Peyer's patch (tissue), 4 donors: Measurements from ENCODE around the gene HIVEP2. TPM values are rescaled to one million over a fixed set of nuclear protein-coding genes. Genes with fewer than 3 reads are reported as not detected.
A peak's percentile ranks its signal among the peaks of the same experiment; 100 is the strongest.

Source experiments
- DNase-seq, 3 donors: peaks; one replicate each; pipeline ENCODE4 v3.0.0-alpha.2; 2017 to 2019
- H3K27ac ChIP-seq, 4 donors: fragments of 200-600 bp; sonication (generic); one replicate each; pipeline ENCODE4 v1.5.1; 2016 to 2019
- H3K27me3 ChIP-seq, 2 donors: fragments of 200-600 bp; sonication (generic); one replicate each; pipeline ENCODE4 v1.5.1; 2019
- H3K36me3 ChIP-seq, 3 donors: fragments of 200-600 bp; sonication (generic); one replicate each; pipeline ENCODE4 v1.5.1; 2016 to 2019
- H3K4me1 ChIP-seq, 4 donors: fragments of 200-600 bp; sonication (generic); one replicate each; pipeline ENCODE4 v1.5.1; 2016 to 2019
- H3K4me3 ChIP-seq, 4 donors: fragments of 200-600 bp; sonication (generic); 1 replicate in 3 of 4; 2 replicates in 1 of 4; pipeline ENCODE4 v1.5.1; 2016 to 2019; ENCODE audit warnings: mild to moderate bottlenecking in 1 of 4
- H3K9me3 ChIP-seq, 4 donors: fragments of 200-600 bp; sonication (generic); one replicate each; pipeline ENCODE4 v1.5.1; 2016 to 2019; ENCODE audit warnings: mild to moderate bottlenecking in 1 of 4
- CTCF ChIP-seq, 6 experiments: fragments of 450-650 bp in 4 of 6; fragments of 200-600 bp in 2 of 6; sonication (generic) in 1 of 6; IDR thresholded peaks; one replicate each; pipeline ENCODE4 v1.5.1; 2017 to 2019; ENCODE audit warnings: antibody characterized with exemption in 6 of 6, mild to moderate bottlenecking in 3 of 6, moderate library complexity in 1 of 6
- POLR2A ChIP-seq, 2 donors: fragments of 450-650 bp; IDR thresholded peaks; one replicate each; pipeline ENCODE4 v1.5.1; 2017; ENCODE audit warnings: antibody characterized with exemption in 2 of 2, mild to moderate bottlenecking in 2 of 2, moderate library complexity in 2 of 2
- total RNA-seq, 4 donors: library from RNA; depleted of rRNA; stranded (reverse); fragments of >200 nt; gene quantifications; one replicate each; pipeline ENCODE4 v1.1.0, GENCODE V29; 2016

HIVEP2 gene
- total RNA-seq, 4 donors from 2014 or later = 14.4 to 35.5 (median 19.5) TPM

GRCh38 chr6:142926494-142927270, 18.3 kb downstream of the HIVEP2 start:
- TF ChIP-seq CTCF (IDR thresholded peaks at IDR 0.05) (peak in 1 of 6 experiments; percentile 14), POLR2A (IDR thresholded peaks at IDR 0.05) (peak; percentile 76 to 91)
- no peaks in the 10 kb centered on the region for H3K27me3 ChIP-seq

GRCh38 chr6:142926177-142926493, 18.8 kb downstream of the HIVEP2 start:
- DNase-seq = no peak
- Histone ChIP-seq H3K4me1 (peaks cover 0 to 12% (median 3%) of the 10 kb centered on the region in 4 donors), H3K9me3 (no peaks in the 10 kb centered on the region), H3K27ac (peak overlapping the region; percentile 93 to 99 (median 96)), H3K36me3 (no peaks in the 10 kb centered on the region), H3K27me3 (no peaks in the 10 kb centered on the region), H3K4me3 (peak overlapping the region; percentile 62 to 86 (median 74))
- TF ChIP-seq POLR2A (IDR thresholded peaks at IDR 0.05) (no peak), CTCF (IDR thresholded peaks at IDR 0.05) (no peak)

More at GRCh38 chr6:142926494-142927270, 18.3 kb downstream of the HIVEP2 start:
- no peaks in the 10 kb centered on the region for H3K36me3 ChIP-seq
- H3K27ac ChIP-seq = peak overlapping the region; percentile 93 to 99 (median 96)
- H3K4me3 ChIP-seq = peak overlapping the region; percentile 62 to 86 (median 74)
- peaks cover 0 to 12% (median 3%) of the 10 kb centered on the region in 4 donors for H3K4me1 ChIP-seq
- DNase-seq = peak; percentile 91 to 95 (median 93)
- no peaks in the 10 kb centered on the region for H3K9me3 ChIP-seq

GRCh38 chr6:142925575-142926110, 19.3 kb downstream of the HIVEP2 start:
- Histone ChIP-seq H3K4me3 (no peak overlapping the region), H3K27me3 (no peaks in the 10 kb centered on the region), H3K36me3 (no peaks in the 10 kb centered on the region), H3K27ac (peak overlapping the region in 3 of 4 donors; percentile 93 to 99 (median 97)), H3K9me3 (no peaks in the 10 kb centered on the region), H3K4me1 (peaks cover 0 to 12% (median 3%) of the 10 kb centered on the region in 4 donors)
- TF ChIP-seq POLR2A (IDR thresholded peaks at IDR 0.05) (peak; percentile 10 to 29), CTCF (IDR thresholded peaks at IDR 0.05) (no peak)
- DNase-seq = no peak

- TF ChIP-seq POLR2A (IDR thresholded peaks at IDR 0.05) = no peak
- no peak for TF ChIP-seq CTCF (IDR thresholded peaks at IDR 0.05)
- H3K27me3 ChIP-seq = no peaks in the 10 kb centered on the region
- no peaks in the 10 kb centered on the region for H3K4me1 ChIP-seq
- H3K36me3 ChIP-seq = no peaks in the 10 kb centered on the region
- no peak overlapping the region for H3K27ac ChIP-seq
- no peak for DNase-seq
- no peaks in the 10 kb centered on the region for H3K9me3 ChIP-seq
- H3K4me3 ChIP-seq = no peak overlapping the region
Observed at GRCh38 chr6:142918339-142919042, 26.5 kb downstream of the HIVEP2 start.

- H3K4me3 ChIP-seq = no peak overlapping the region
- TF ChIP-seq POLR2A (IDR thresholded peaks at IDR 0.05) (no peak), CTCF (IDR thresholded peaks at IDR 0.05) (no peak)
Observed at GRCh38 chr6:142916881-142917280, 28.1 kb downstream of the HIVEP2 start.

More at GRCh38 chr6:142916881-142917280, 28.1 kb downstream of the HIVEP2 start:
- Histone ChIP-seq H3K4me1 (peaks cover 0 to 4% (median 2%) of the 10 kb centered on the region in 4 donors), H3K27ac (no peak overlapping the region), H3K27me3 (no peaks in the 10 kb centered on the region), H3K36me3 (no peaks in the 10 kb centered on the region), H3K9me3 (no peaks in the 10 kb centered on the region)
- no peak for DNase-seq
